Lower leg skin (tissue), 4 donors: ENCODE data around the gene NBPF1. TPM values are rescaled to one million over a fixed set of nuclear protein-coding genes. Genes with fewer than 3 reads are reported as not detected.
A peak's percentile ranks its signal among the peaks of the same experiment; 100 is the strongest.
"Not testable (repeated sequence)": the region's sequence is repeated elsewhere in the genome, so short reads cannot be mapped to it uniquely, and the experiment has no call there.

Source experiments
- DNase-seq, 2 donors: peaks; one replicate each; pipeline ENCODE4 v3.0.0-alpha.2; 2019; ENCODE audit warnings: low spot score in 2 of 2
- H3K4me3 ChIP-seq: fragments of 200-600 bp; sonication (generic); 2 replicates; pipeline ENCODE4 v1.5.1; 2017; ENCODE audit warnings: mild to moderate bottlenecking, low read depth; ENCODE audit not compliant: poor library complexity, severe bottlenecking
- CTCF ChIP-seq, 3 donors: fragments of 450-650 bp; IDR thresholded peaks; one replicate each; pipeline ENCODE4 v1.5.1; 2016; ENCODE audit warnings: antibody characterized with exemption in 3 of 3, mild to moderate bottlenecking in 3 of 3, moderate library complexity in 2 of 3
- POLR2A ChIP-seq, 2 donors: fragments of 450-650 bp; IDR thresholded peaks; one replicate each; pipeline ENCODE4 v1.6.1; 2016 to 2017; ENCODE audit warnings: antibody characterized with exemption in 2 of 2, mild to moderate bottlenecking in 1 of 2, moderate library complexity in 1 of 2
- WGBS, 2 donors: methylation state at CpG; one replicate each; pipeline ENCODE4 v1.1.5; 2018; 5-methylcytosine and 5-hydroxymethylcytosine counted together
- intact Hi-C: fragments of 100-400 bp; cut with DNase I; formaldehyde crosslinking; loops from one replicate; pipeline ENCODE4 v1.15.0; 2023; ENCODE audit warnings: low total_unique reads
- total RNA-seq, 4 donors: library from RNA; depleted of rRNA; stranded (reverse); fragments of >200 nt; gene quantifications; one replicate each; pipeline ENCODE4 v1.1.0, GENCODE V29; 2016

Gene NBPF1
- total RNA-seq, 4 donors from 2014 or later: 8.2 to 19.8 (median 14.7) TPM

GRCh38 chr1:16607433-16607851 is 5.9 kb downstream of the NBPF1 start:
- no peak overlapping the region for H3K4me3 ChIP-seq
- intact Hi-C loops: no loop called here
- TF ChIP-seq CTCF (IDR thresholded peaks at IDR 0.05) (no peak), POLR2A (IDR thresholded peaks at IDR 0.05) (no peak)
- DNase-seq: peak in 1 of 2 donors; percentile 88
- 89 to 92% methylated on average over 2 of the region's 2 CpGs for WGBS, 2 donors

- H3K4me3 ChIP-seq, intact Hi-C loops: not testable (repeated sequence)
- WGBS, 2 donors: 87 to 94% methylated on average over 5 of the region's 5 CpGs
- DNase-seq: peak in 1 of 2 donors; percentile 84
Observed at GRCh38 chr1:16606666-16607432, 6.5 kb downstream of the NBPF1 start.

GRCh38 chr1:16605532-16606505 is 7.5 kb downstream of the NBPF1 start:
- DNase-seq: peak in 1 of 2 donors; percentile 86
- TF ChIP-seq CTCF (IDR thresholded peaks at IDR 0.05) (no peak), POLR2A (IDR thresholded peaks at IDR 0.05) (no peak)
- no peak overlapping the region for H3K4me3 ChIP-seq
- intact Hi-C loops: no loop called here
- WGBS, 2 donors: 80 to 81% methylated on average over 12 of the region's 12 CpGs

GRCh38 chr1:16605213-16605525 is 8.2 kb downstream of the NBPF1 start:
- 82 to 85% methylated on average over 1 of the region's 1 CpG for WGBS, 2 donors
- no peak overlapping the region for H3K4me3 ChIP-seq
- intact Hi-C loops: no loop called here
- TF ChIP-seq POLR2A (IDR thresholded peaks at IDR 0.05) (no peak), CTCF (IDR thresholded peaks at IDR 0.05) (no peak)
- no peak for DNase-seq

GRCh38 chr1:16604514-16605212 is 8.7 kb downstream of the NBPF1 start:
- DNase-seq: peak in 1 of 2 donors; percentile 80
- intact Hi-C loops, H3K4me3 ChIP-seq: not testable (repeated sequence)
- 90 to 91% methylated on average over 2 of the region's 2 CpGs for WGBS, 2 donors

GRCh38 chr1:16603623-16604022 is 9.7 kb downstream of the NBPF1 start:
- intact Hi-C loops, DNase-seq, H3K4me3 ChIP-seq: not testable (repeated sequence)
- WGBS, 2 donors: 97% methylated on average over 2 of the region's 2 CpGs; no CpG with 5 or more reads in 1 of the 2 donors

GRCh38 chr1:16602336-16603011 is 10.9 kb downstream of the NBPF1 start:
- DNase-seq, H3K4me3 ChIP-seq, intact Hi-C loops: not testable (repeated sequence)
- 99 to 100% methylated on average over 2 of the region's 5 CpGs for WGBS, 2 donors

- WGBS, 2 donors: 61 to 69% methylated on average over 4 to 5 of the region's 7 CpGs
- DNase-seq, intact Hi-C loops, H3K4me3 ChIP-seq: not testable (repeated sequence)
Observed at GRCh38 chr1:16600855-16601786, 12.2 kb downstream of the NBPF1 start.

GRCh38 chr1:16599326-16599725 is 14.0 kb downstream of the NBPF1 start:
- intact Hi-C loops, H3K4me3 ChIP-seq, DNase-seq: not testable (repeated sequence)
- WGBS, 2 donors: 91 to 97% methylated on average over 3 of the region's 3 CpGs

- DNase-seq, intact Hi-C loops, H3K4me3 ChIP-seq: not testable (repeated sequence)
- 90 to 100% methylated on average over 1 of the region's 1 CpG for WGBS, 2 donors
Observed at GRCh38 chr1:16595216-16595615, 18.1 kb downstream of the NBPF1 start.
